Fibroblast of pulmonary artery (primary cell): ENCODE results near the gene WNK2.

ENCODE experiments used
- DNase-seq: peaks from one replicate; pipeline ENCODE4 v3.0.0-alpha.2; 2010; ENCODE audit warnings: low read depth
- H3K4me3 ChIP-seq: replicated peaks from 2 replicates; pipeline ENCODE4 v1.5.1; 2011; ENCODE audit warnings: low read depth, mild to moderate bottlenecking, control low read depth, low read length, moderate library complexity
- TF ChIP-seq, protein P1 (sequence below): IDR thresholded peaks from 2 replicates; pipeline ENCODE4 v1.5.1; 2011; ENCODE audit warnings: mild to moderate bottlenecking, control low read depth, low read length, inconsistent platforms; ENCODE audit errors: missing control alignments

The WNK2 gene

DNA sequence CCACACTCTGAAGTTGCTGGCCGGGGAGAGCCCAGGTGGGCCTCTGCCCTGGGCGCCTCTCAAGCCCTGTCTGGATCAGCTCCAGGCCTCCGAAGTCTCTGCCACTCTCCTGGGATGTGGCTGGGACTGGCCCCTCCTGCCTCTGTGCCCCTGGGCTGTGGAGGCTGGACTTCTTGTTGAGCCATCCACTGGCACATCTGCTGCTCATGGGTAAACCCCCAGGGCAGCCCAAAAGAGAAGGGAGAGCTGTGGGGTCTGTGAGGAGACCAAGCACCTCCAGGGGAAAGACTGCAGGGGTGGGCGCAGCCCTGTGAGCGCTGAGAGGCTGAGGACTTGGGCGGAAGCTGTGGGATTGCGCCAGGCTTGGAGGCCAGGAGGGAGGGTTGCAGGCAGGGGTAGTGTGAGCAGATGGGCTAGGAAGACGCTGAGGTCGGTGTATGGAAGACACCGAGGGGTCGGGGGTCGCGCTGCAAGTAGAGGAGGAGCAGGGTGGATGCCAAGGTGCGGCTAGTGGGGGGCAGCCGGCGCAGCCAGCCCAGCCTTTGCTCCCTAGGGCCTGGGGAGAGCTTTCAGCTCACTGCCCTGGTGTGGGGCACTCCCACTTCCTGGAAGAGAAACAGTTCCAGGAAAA, 118.1 kb downstream of the WNK2 start:
- no peak for DNase-seq
- TF ChIP-seq, protein P1, sequence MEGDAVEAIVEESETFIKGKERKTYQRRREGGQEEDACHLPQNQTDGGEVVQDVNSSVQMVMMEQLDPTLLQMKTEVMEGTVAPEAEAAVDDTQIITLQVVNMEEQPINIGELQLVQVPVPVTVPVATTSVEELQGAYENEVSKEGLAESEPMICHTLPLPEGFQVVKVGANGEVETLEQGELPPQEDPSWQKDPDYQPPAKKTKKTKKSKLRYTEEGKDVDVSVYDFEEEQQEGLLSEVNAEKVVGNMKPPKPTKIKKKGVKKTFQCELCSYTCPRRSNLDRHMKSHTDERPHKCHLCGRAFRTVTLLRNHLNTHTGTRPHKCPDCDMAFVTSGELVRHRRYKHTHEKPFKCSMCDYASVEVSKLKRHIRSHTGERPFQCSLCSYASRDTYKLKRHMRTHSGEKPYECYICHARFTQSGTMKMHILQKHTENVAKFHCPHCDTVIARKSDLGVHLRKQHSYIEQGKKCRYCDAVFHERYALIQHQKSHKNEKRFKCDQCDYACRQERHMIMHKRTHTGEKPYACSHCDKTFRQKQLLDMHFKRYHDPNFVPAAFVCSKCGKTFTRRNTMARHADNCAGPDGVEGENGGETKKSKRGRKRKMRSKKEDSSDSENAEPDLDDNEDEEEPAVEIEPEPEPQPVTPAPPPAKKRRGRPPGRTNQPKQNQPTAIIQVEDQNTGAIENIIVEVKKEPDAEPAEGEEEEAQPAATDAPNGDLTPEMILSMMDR = no peak
- H3K4me3 ChIP-seq = no peak overlapping the region

DNA sequence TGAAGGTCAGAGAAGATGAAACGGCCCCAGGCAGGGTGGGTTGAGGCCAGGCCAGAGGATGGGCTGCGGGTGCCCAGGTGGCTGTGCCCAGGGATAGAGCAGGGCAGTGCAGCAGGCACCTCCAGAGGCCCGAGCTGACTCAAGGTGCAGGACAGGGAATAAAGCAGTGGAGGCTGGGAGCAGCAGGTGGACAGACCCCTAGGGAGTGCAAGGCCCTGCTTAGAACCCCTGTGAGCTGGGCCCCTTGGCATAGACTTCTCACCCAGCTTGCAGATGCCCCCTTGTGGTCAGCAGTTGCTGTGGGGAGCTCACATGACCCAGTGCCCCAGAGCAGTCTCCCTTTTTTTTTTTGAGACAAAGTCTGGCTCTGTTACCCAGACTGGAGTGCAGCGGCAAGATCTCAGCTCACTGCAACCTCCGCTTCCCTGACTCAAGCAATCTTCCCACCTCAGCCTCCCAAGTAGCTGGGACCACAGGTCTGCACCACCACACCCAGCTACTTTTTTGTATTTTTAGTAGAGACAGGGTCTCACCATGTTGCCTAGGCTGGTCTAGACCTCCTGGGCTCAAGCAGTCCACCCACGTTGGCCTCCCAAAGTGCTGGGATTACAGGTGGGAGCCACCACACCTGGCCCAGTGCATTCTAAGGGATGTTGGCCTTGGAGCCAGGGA, 118.8 kb downstream of the WNK2 start:
- TF ChIP-seq, protein P1 = peak; percentile 66
- DNase-seq = peak; percentile 72

DNA sequence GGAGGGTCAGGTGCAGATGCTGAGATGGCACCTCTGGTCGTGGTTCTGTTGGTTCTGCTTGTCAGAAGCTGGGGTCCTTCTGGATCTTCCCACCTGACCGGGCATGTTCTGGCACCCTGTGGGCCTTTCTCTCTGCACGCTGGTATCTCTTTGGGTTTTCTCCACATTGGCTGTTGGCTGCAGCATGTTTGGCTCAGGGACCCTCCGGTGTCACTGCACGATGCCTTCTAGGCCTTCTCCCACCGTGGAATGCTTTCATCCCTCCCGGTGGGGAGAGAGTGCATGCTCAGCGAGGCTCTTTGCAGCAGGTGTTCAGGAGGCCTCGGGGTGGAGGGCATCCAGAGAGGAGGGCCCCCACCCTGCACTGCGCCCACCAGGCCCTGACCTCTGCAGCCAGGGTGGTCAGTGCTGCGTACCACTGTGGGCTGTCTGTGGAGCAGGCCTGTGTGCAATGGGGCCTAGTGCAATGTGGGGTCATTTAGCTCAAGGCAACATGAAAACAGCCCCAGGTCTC, 119.4 kb downstream of the WNK2 start:
- TF ChIP-seq, protein P1 = no peak
- no peak overlapping the region for H3K4me3 ChIP-seq
- no peak for DNase-seq

More for the DNA sequence above, 118.8 kb downstream of the WNK2 start:
- no peak overlapping the region for H3K4me3 ChIP-seq

DNA sequence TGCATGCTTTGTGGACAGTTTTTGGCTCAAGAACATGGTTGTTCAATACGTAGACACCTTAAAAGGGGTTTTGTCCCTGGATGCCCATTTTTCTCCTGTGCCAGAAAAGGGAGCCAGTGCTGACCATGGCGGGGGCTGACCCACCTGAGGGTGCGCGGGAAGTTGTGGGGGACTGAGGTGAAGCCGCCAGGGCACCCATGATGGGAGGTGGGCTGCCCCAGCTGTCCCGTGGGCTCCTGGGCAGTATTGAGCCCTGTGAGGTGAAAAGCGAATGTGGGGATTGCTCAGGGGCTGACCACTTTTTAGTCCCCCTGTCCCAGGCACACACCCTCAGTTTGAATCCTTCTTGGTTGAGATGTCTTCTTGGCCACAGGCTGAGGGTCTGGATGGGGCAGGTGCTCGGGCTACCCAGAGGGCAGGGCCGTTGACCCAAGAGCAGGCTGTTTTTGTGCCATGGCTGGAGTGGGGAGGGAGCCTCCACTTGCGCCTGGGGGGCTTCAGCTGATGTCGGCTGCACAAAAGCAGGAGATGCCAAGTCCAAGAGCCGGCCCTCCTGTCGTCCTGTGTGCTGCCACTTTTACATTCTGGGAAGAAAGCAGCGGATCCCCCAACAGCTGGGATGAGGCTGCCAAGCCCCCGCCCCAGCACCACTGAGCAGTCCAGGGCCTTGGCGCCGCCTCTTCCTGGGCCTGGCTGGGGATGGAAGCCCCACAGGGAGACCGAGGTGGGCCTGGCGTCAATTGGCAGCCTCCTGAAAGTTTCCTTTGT, 120.1 kb downstream of the WNK2 start:
- TF ChIP-seq, protein P1 = no peak
- DNase-seq = no peak
- H3K4me3 ChIP-seq = no peak overlapping the region

DNA sequence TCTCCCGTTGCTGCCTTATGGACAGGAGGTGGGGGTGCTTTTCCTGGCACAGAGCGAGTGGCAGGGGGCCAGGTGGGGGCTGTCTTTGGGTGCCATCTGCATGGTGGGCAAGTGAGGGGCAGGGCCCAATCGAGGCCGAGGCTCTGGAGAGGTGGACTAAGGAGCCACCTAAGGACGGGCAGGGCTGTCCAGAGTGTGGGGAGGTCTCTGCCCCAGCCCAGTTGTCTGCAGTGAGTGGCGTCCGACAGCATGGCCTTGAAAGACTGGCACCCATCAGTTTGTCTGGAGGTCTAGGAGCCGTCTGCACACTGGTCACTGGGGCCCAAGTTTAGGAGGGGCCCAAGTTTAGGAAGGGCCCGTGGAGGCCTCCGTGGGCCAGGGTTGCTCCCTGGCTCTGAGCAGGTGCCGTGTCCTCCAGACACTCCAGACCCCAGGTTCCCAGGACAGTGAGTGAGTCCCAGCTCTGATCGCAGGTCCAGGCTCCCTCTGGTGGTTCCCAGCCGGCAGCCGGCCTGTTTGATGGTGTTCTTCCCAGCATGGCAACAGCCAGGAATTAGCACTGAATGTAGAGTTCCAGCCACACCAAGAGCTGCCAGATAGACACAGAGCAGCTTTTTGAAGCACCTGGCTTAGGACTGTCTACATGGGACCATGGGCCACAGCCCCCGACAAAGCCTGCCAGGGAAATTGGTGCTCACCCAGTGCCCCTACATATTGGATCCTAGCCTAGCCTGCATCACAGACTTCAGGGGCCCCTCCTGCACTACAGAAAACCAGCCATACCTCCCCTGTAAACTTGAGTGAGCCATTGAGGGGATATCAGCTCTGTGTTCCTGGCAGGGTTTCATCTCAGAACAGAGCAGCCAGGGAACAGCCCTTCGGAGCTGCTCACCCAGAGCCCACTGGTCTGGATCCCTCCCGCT, 120.9 kb downstream of the WNK2 start:
- TF ChIP-seq, protein P1 = peak; percentile 79
- H3K4me3 ChIP-seq = no peak overlapping the region
- peak; percentile 55 for DNase-seq

DNA sequence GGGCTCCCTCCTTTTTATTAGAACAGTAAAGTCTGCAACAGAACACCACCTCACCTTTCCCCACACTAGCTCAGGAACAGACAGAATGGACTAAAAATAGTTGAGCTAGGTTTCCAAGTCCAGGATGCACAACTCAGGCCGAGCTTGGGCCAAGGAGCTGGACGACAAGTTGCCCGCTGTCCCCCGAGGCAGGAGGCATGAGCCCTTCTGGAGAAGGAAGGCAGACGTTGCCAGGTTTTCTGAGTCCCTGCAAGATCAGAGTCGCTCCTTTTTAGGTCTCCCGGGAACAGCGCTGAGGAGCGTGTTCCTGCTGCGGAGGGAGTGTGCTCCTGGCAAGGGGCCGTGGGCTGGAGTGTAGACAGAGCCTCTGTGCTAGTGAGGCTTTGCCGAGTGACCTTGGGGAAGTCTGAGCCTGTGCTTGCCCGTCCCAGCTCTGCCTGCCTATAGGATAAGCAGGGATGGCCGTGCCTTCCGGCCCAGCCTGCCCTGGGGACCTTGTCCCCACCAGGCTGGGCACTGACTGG, 121.6 kb downstream of the WNK2 start:
- no peak overlapping the region for H3K4me3 ChIP-seq
- TF ChIP-seq, protein P1 = no peak
- DNase-seq = no peak
